Smooth muscle cell (in vitro differentiated cells): ENCODE data around the gene CTAG2. TPM values are rescaled to one million over a fixed set of nuclear protein-coding genes. Genes with fewer than 3 reads are reported as not detected.
A peak's percentile ranks its signal among the peaks of the same experiment; 100 is the strongest.
"Not testable (repeated sequence)": the region's sequence is repeated elsewhere in the genome, so short reads cannot be mapped to it uniquely, and the experiment has no call there.

Experiments used
- DNase-seq: peaks from one replicate; lab custom pipeline; 2025; ENCODE audit not compliant: unreplicated experiment; lab: John Stamatoyannopoulos, UW
- H2AFZ ChIP-seq: fragments of 200-600 bp; sonication (generic); 2 replicates; pipeline ENCODE4 v1.6.0; 2016; ENCODE audit warnings: antibody characterized with exemption, low read depth, mild to moderate bottlenecking
- H3F3A ChIP-seq: fragments of 200-600 bp; sonication (generic); 2 replicates; pipeline ENCODE4 v1.6.0; 2017; ENCODE audit warnings: antibody characterized with exemption, low read depth
- H3K27ac ChIP-seq: fragments of 200-600 bp; sonication (generic); 2 replicates; pipeline ENCODE4 v1.5.1; 2016; ENCODE audit warnings: low read depth, mild to moderate bottlenecking
- H3K27me3 ChIP-seq: fragments of 200-600 bp; sonication (generic); 2 replicates; pipeline ENCODE4 v1.6.1; 2016; ENCODE audit warnings: low read depth, mild to moderate bottlenecking
- H3K36me3 ChIP-seq: fragments of 200-600 bp; sonication (generic); 2 replicates; pipeline ENCODE4 v1.5.1; 2016; ENCODE audit warnings: low read depth
- H3K4me1 ChIP-seq: fragments of 200-600 bp; sonication (generic); 2 replicates; pipeline ENCODE4 v1.5.1; 2016; ENCODE audit warnings: low read depth
- H3K4me2 ChIP-seq: fragments of 200-600 bp; sonication (generic); 2 replicates; pipeline ENCODE4 v1.6.0; 2016; ENCODE audit warnings: mild to moderate bottlenecking
- H3K4me3 ChIP-seq: fragments of 200-600 bp; sonication (generic); 2 replicates; pipeline ENCODE4 v1.5.1; 2016; ENCODE audit warnings: mild to moderate bottlenecking
- H3K79me2 ChIP-seq: fragments of 200-600 bp; sonication (generic); 2 replicates; pipeline ENCODE4 v1.6.0; 2016; ENCODE audit warnings: low read depth, mild to moderate bottlenecking
- H3K9ac ChIP-seq: fragments of 200-600 bp; sonication (generic); 2 replicates; pipeline ENCODE4 v1.6.0; 2016; ENCODE audit warnings: low read depth
- H3K9me3 ChIP-seq: fragments of 200-600 bp; sonication (generic); replicated peaks from 2 replicates; pipeline ENCODE4 v1.5.1; 2016; ENCODE audit warnings: low read depth
- H4K20me1 ChIP-seq: fragments of 200-600 bp; sonication (generic); 2 replicates; pipeline ENCODE4 v1.6.0; 2016; ENCODE audit warnings: low read depth
- CTCF ChIP-seq: fragments of 200-600 bp; sonication (generic); IDR thresholded peaks from 2 replicates; pipeline ENCODE4 v1.5.1; 2017; ENCODE audit warnings: borderline replicate concordance, mild to moderate bottlenecking, antibody characterized with exemption; ENCODE audit not compliant: insufficient read depth, poor library complexity, severe bottlenecking
- WGBS: methylation state at CpG from one replicate; pipeline ENCODE4 v1.1.7; 2016; ENCODE audit warnings: low lambda C conversion rate; 5-methylcytosine and 5-hydroxymethylcytosine counted together
- polyA plus RNA-seq: library from polyadenylated mRNA; unstranded; fragments of >200 nt; fragmentation: Nextera tagmentation; extraction: Ambion mirVana; gene quantifications from 2 replicates; pipeline ENCODE4 v1.2.1, GENCODE V29; 2016
- total RNA-seq: library from RNA; depleted of rRNA; stranded (reverse); fragments of >200 nt; gene quantifications from 2 replicates; pipeline ENCODE4 v1.2.3, GENCODE V29; 2014

The CTAG2 gene
- total and polyA plus RNA-seq, 2 experiments from 2014 or later = not detected

GRCh38 chrX:154633661-154634060 lies 19.7 kb downstream of the CTAG2 start:
- H3K9me3 ChIP-seq, H2AFZ ChIP-seq, H3K4me1 ChIP-seq, H3K27ac ChIP-seq, H3K4me3 ChIP-seq, H3K36me3 ChIP-seq, H4K20me1 ChIP-seq, H3K4me2 ChIP-seq, DNase-seq, H3K27me3 ChIP-seq, H3F3A ChIP-seq, H3K79me2 ChIP-seq, H3K9ac ChIP-seq: not testable (repeated sequence)
- WGBS = no CpG with 5 or more reads among the region's 11 CpGs

- not testable (repeated sequence) for H3K4me3 ChIP-seq, H2AFZ ChIP-seq
Measured at GRCh38 chrX:154630949-154631348, 22.4 kb downstream of the CTAG2 start.

GRCh38 chrX:154628960-154629359 lies 24.4 kb downstream of the CTAG2 start:
- WGBS = no CpG with 5 or more reads among the region's 5 CpGs

More at GRCh38 chrX:154630949-154631348, 22.4 kb downstream of the CTAG2 start:
- H3K36me3 ChIP-seq, H3K9me3 ChIP-seq, H3K27ac ChIP-seq, H3K27me3 ChIP-seq, H3K9ac ChIP-seq, H4K20me1 ChIP-seq, DNase-seq, H3F3A ChIP-seq, H3K4me2 ChIP-seq, H3K4me1 ChIP-seq, H3K79me2 ChIP-seq: not testable (repeated sequence)
- WGBS = no CpG with 5 or more reads among the region's 11 CpGs

GRCh38 chrX:154620767-154621414 lies 32.5 kb downstream of the CTAG2 start:
- not testable (repeated sequence) for H3K27ac ChIP-seq, H4K20me1 ChIP-seq, H3K4me3 ChIP-seq, H3K36me3 ChIP-seq, H3K79me2 ChIP-seq, DNase-seq, H3F3A ChIP-seq, H3K9ac ChIP-seq, H3K27me3 ChIP-seq, H2AFZ ChIP-seq, H3K4me1 ChIP-seq, H3K4me2 ChIP-seq, H3K9me3 ChIP-seq
- TF ChIP-seq CTCF = peak; percentile 5
- 64% methylated on average over 4 of the region's 11 CpGs for WGBS

More at GRCh38 chrX:154628960-154629359, 24.4 kb downstream of the CTAG2 start:
- not testable (repeated sequence) for H3K27ac ChIP-seq, H3K79me2 ChIP-seq, H2AFZ ChIP-seq, H3F3A ChIP-seq, H3K9me3 ChIP-seq, H3K4me1 ChIP-seq, H4K20me1 ChIP-seq, H3K9ac ChIP-seq, H3K4me2 ChIP-seq, H3K4me3 ChIP-seq, H3K36me3 ChIP-seq, DNase-seq, H3K27me3 ChIP-seq

- not testable (repeated sequence) for H3K4me1 ChIP-seq, H3K9ac ChIP-seq, H3K36me3 ChIP-seq, H3K4me2 ChIP-seq, H3K9me3 ChIP-seq, H4K20me1 ChIP-seq, H3K27ac ChIP-seq, H2AFZ ChIP-seq, H3K4me3 ChIP-seq, H3K79me2 ChIP-seq, DNase-seq, H3K27me3 ChIP-seq, H3F3A ChIP-seq
- no CpG with 5 or more reads among the region's 28 CpGs for WGBS
Measured at GRCh38 chrX:154619182-154619581, 34.2 kb downstream of the CTAG2 start, which contains the start of gene CTAG1B. Gene CTAG1B (minus strand): TSS chrX:154619282. CDS start chrX:154619218, 64 bp downstream.

GRCh38 chrX:154613586-154613985 lies 39.8 kb downstream of the CTAG2 start:
- DNase-seq, H3K4me3 ChIP-seq, H3K4me1 ChIP-seq, H3K9me3 ChIP-seq, H3K27me3 ChIP-seq, H3K36me3 ChIP-seq, H3F3A ChIP-seq, H3K9ac ChIP-seq, H3K27ac ChIP-seq, H3K79me2 ChIP-seq, H2AFZ ChIP-seq, H3K4me2 ChIP-seq, H4K20me1 ChIP-seq: not testable (repeated sequence)
- 31% methylated on average over 8 of the region's 12 CpGs for WGBS

GRCh38 chrX:154611146-154611545 lies 42.2 kb downstream of the CTAG2 start:
- WGBS = 87% methylated on average over 12 of the region's 12 CpGs
- H3K79me2 ChIP-seq, H3K9ac ChIP-seq, H4K20me1 ChIP-seq, H3K4me1 ChIP-seq, H3F3A ChIP-seq, H3K27ac ChIP-seq, H3K4me2 ChIP-seq, DNase-seq, H2AFZ ChIP-seq, H3K9me3 ChIP-seq, H3K4me3 ChIP-seq, H3K36me3 ChIP-seq, H3K27me3 ChIP-seq: not testable (repeated sequence)

GRCh38 chrX:154608823-154609222 lies 44.6 kb downstream of the CTAG2 start:
- not testable (repeated sequence) for H3K79me2 ChIP-seq, H3K27ac ChIP-seq, H3K4me3 ChIP-seq, H4K20me1 ChIP-seq, H3K9me3 ChIP-seq, H3K36me3 ChIP-seq, H3K9ac ChIP-seq, H3F3A ChIP-seq, H3K4me2 ChIP-seq, DNase-seq, H2AFZ ChIP-seq, H3K27me3 ChIP-seq, H3K4me1 ChIP-seq
- 73% methylated on average over 12 of the region's 12 CpGs for WGBS
